T-cell (primary cell): Measurements from ENCODE around the gene UBE2C. TPM values are rescaled to one million over a fixed set of nuclear protein-coding genes. Genes with fewer than 3 reads are reported as not detected.

ENCODE experiments used
- ATAC-seq, 4 experiments: fragments of 200-7000 bp in 3 of 4; fragments of 150-1000 bp in 1 of 4; cut with Tn5 transposase; replicated peaks in 1 of 4; 1 replicate in 3 of 4; 2 replicates in 1 of 4; pipeline ENCODE4 v1.10.0; 2021; ENCODE audit warnings: moderate library complexity in 3 of 4, mild to moderate bottlenecking in 2 of 4, moderate number of reproducible peaks in 1 of 4
- CTCF ChIA-PET, 2 donors: fragments of 300-600 bp; sonication (Branson Sonifier 250); formaldehyde crosslinking; loops; one replicate each; lab custom pipeline; 2022; ENCODE audit warnings: antibody characterized with exemption in 2 of 2; lab: Charles Lee
- POLR2A ChIA-PET, 2 donors: fragments of 300-600 bp; sonication (Branson Sonifier 250); formaldehyde crosslinking; loops; one replicate each; lab custom pipeline; 2022; ENCODE audit warnings: antibody characterized with exemption in 2 of 2; lab: Charles Lee
- DNase-seq, 35 experiments: peaks; one replicate each; pipeline versions ENCODE4 v3.0.0 to v3.0.0-alpha.2; 2013 to 2023
- H3K27ac ChIP-seq: one replicate; pipeline ENCODE4 v1.5.1; 2013; ENCODE audit warnings: low read length
- H3K27me3 ChIP-seq, 2 experiments: replicated peaks in 1 of 2; 1 replicate in 1 of 2; 2 replicates in 1 of 2; pipeline versions ENCODE4 v1.6.1 to v1.7.0; 2013; ENCODE audit warnings: low read length in 1 of 2, mixed read lengths in 1 of 2; ENCODE audit not compliant: control insufficient read depth in 2 of 2, insufficient read depth in 2 of 2; ENCODE audit errors: extremely low read depth in 1 of 2
- H3K36me3 ChIP-seq, 2 donors: 1 replicate in 1 of 2; 2 replicates in 1 of 2; pipeline versions ENCODE4 v1.6.1 to v1.7.0; 2013; ENCODE audit warnings: low read length in 1 of 2; ENCODE audit not compliant: control insufficient read depth in 2 of 2, insufficient read depth in 1 of 2; ENCODE audit errors: extremely low read depth in 1 of 2
- H3K4me1 ChIP-seq, 2 experiments: 1 replicate in 1 of 2; 2 replicates in 1 of 2; pipeline versions ENCODE4 v1.6.1 to v1.7.0; 2013; ENCODE audit warnings: low read length in 2 of 2, mixed read lengths in 1 of 2; ENCODE audit not compliant: insufficient read depth in 2 of 2, control insufficient read depth in 1 of 2; ENCODE audit errors: extremely low read depth in 1 of 2
- H3K4me3 ChIP-seq, 2 donors: 1 replicate in 1 of 2; 2 replicates in 1 of 2; pipeline versions ENCODE4 v1.5.1 to v1.7.0; 2013; ENCODE audit warnings: mild to moderate bottlenecking in 2 of 2, low read length in 1 of 2, moderate library complexity in 1 of 2; ENCODE audit not compliant: control insufficient read depth in 1 of 2; ENCODE audit errors: extremely low read depth in 1 of 2
- H3K9me3 ChIP-seq: 2 replicates; pipeline ENCODE4 v1.7.0; 2013
- H3K27ac Mint-ChIP-seq, 2 donors: one replicate each; pipeline ENCODE4 v1.8.0; 2020 to 2021; ENCODE audit warnings: mild to moderate bottlenecking in 2 of 2, mixed read lengths in 2 of 2
- H3K27me3 Mint-ChIP-seq, 2 donors: one replicate each; pipeline ENCODE4 v1.8.0; 2021 to 2022; ENCODE audit warnings: mixed read lengths in 2 of 2
- H3K36me3 Mint-ChIP-seq: one replicate; pipeline ENCODE4 v1.8.0; 2021; ENCODE audit warnings: mixed read lengths
- H3K4me1 Mint-ChIP-seq, 3 donors: one replicate each; pipeline ENCODE4 v1.8.0; 2020 to 2022; ENCODE audit warnings: mixed read lengths in 3 of 3, mild to moderate bottlenecking in 1 of 3
- H3K4me3 Mint-ChIP-seq, 3 donors: one replicate each; pipeline ENCODE4 v1.8.0; 2020 to 2022; ENCODE audit warnings: mild to moderate bottlenecking in 3 of 3, mixed read lengths in 3 of 3, moderate library complexity in 3 of 3
- H3K9me3 Mint-ChIP-seq, 3 donors: one replicate each; pipeline ENCODE4 v1.8.0; 2020 to 2022; ENCODE audit warnings: mixed read lengths in 3 of 3
- WGBS: methylation state at CpG from one replicate; pipeline ENCODE4 v1.1.5; 2013; ENCODE audit warnings: missing lambda C conversion rate; ENCODE audit not compliant: insufficient coverage; 5-methylcytosine and 5-hydroxymethylcytosine counted together
- total RNA-seq, 35 experiments: library from RNA in 6 of 35; stranded (reverse) in 6 of 35; fragments of 120-200 nt in 1 of 35; gene quantifications; one replicate each; pipeline versions ENCODE4 v1.2.1 to v1.2.4 and lab custom pipeline; 2013 to 2026

The UBE2C gene
- total RNA-seq, 5 donors from 2014 or later (not counting 1 experiment from before 2014, with no cell fraction given) = 0.44 to 2.4 (median 1.2) TPM

- CTCF ChIA-PET = interaction anchor here in 1 of 2 donors (0.6 kb wide), 1 partner anchor 37 kb away, joined by 4 read pairs; no protein-coding TSS in a partner anchor
- peaks cover 4 to 18% of the 10 kb centered on the region in 2 experiments for H3K4me1 ChIP-seq
- Mint-ChIP-seq H3K4me1 (peaks cover 13 to 20% (median 13%) of the 10 kb centered on the region in 3 donors), H3K4me3 (peak within 1 kb of the TSS; percentile 71 to 89 (median 79)), H3K9me3 (no peaks in the 10 kb centered on the region), H3K36me3 (no peaks in the 10 kb centered on the region), H3K27me3 (no peaks in the 10 kb centered on the region), H3K27ac (peak within 1 kb of the TSS; percentile 58 to 76)
- POLR2A ChIA-PET = no interaction called here
- H3K27ac ChIP-seq = no peak within 1 kb of the TSS
- H3K27me3 ChIP-seq = peaks cover 0 to 5% of the 10 kb centered on the region in 2 experiments
- ATAC-seq (peak; percentile 71 to 83 (median 74)), DNase-seq (peak in 10 of 35 experiments; percentile 11 to 40 (median 24))
- no peaks in the 10 kb centered on the region for H3K9me3 ChIP-seq
- 8% methylated on average over 28 of the region's 35 CpGs for WGBS
- H3K4me3 ChIP-seq = peak within 1 kb of the TSS; percentile 67 to 72
- H3K36me3 ChIP-seq = no peaks in the 10 kb centered on the region
These were observed 20.8 kb downstream of the UBE2C start, which contains the start of gene SNX21 for GRCh38 chr20:45833030-45833882. Gene SNX21, plus strand, starts transcription at chr20:45833799. Its CDS starts 121 bp downstream, at chr20:45833920.

- H3K27ac ChIP-seq = no peak overlapping the region
- H3K36me3 Mint-ChIP-seq = no peaks in the 10 kb centered on the region
- POLR2A ChIA-PET = no interaction called here
- peaks cover 13 to 20% (median 13%) of the 10 kb centered on the region in 3 donors for H3K4me1 Mint-ChIP-seq
- peaks cover 4 to 18% of the 10 kb centered on the region in 2 experiments for H3K4me1 ChIP-seq
- H3K9me3 ChIP-seq = no peaks in the 10 kb centered on the region
- H3K27ac Mint-ChIP-seq = peak overlapping the region in 1 of 2 donors; percentile 6
- H3K9me3 Mint-ChIP-seq = no peaks in the 10 kb centered on the region
- peak overlapping the region; percentile 71 to 89 (median 79) for H3K4me3 Mint-ChIP-seq
- DNase-seq = peak in 18 of 35 experiments; percentile 14 to 58 (median 34)
- no peaks in the 10 kb centered on the region for H3K27me3 ChIP-seq
- ATAC-seq = peak; percentile 73 to 77 (median 74)
- no peaks in the 10 kb centered on the region for H3K36me3 ChIP-seq
- no peaks in the 10 kb centered on the region for H3K27me3 Mint-ChIP-seq
- WGBS = 10% methylated on average over 69 of the region's 71 CpGs
- H3K4me3 ChIP-seq = peak overlapping the region; percentile 67 to 72
- CTCF ChIA-PET = no interaction called here
These were observed 21.7 kb downstream of the UBE2C start for GRCh38 chr20:45833883-45834796.

- no peak overlapping the region for H3K27ac ChIP-seq
- H3K27me3 ChIP-seq = no peaks in the 10 kb centered on the region
- Mint-ChIP-seq H3K27ac (peak overlapping the region in 1 of 2 donors; percentile 6), H3K9me3 (no peaks in the 10 kb centered on the region), H3K4me3 (peak overlapping the region; percentile 66 to 89 (median 67)), H3K4me1 (peaks cover 13 to 20% (median 13%) of the 10 kb centered on the region in 3 donors), H3K36me3 (no peaks in the 10 kb centered on the region), H3K27me3 (no peaks in the 10 kb centered on the region)
- no peaks in the 10 kb centered on the region for H3K36me3 ChIP-seq
- ATAC-seq (no peak), DNase-seq (no peak)
- peaks cover 4 to 18% of the 10 kb centered on the region in 2 experiments for H3K4me1 ChIP-seq
- H3K9me3 ChIP-seq = no peaks in the 10 kb centered on the region
- H3K4me3 ChIP-seq = no peak overlapping the region
- WGBS = 95% methylated on average over 13 of the region's 14 CpGs
- POLR2A ChIA-PET = no interaction called here
- CTCF ChIA-PET = no interaction called here
These were observed 22.3 kb downstream of the UBE2C start for GRCh38 chr20:45834797-45835161.

- peaks cover 13 to 20% (median 13%) of the 10 kb centered on the region in 3 donors for H3K4me1 Mint-ChIP-seq
- ChIA-PET POLR2A (no interaction called here), CTCF (no interaction called here)
- H3K4me3 Mint-ChIP-seq = peak overlapping the region; percentile 31 to 89 (median 66)
- no peak overlapping the region for H3K27ac Mint-ChIP-seq
- Histone ChIP-seq H3K36me3 (no peaks in the 10 kb centered on the region), H3K27me3 (no peaks in the 10 kb centered on the region), H3K9me3 (no peaks in the 10 kb centered on the region), H3K4me1 (peaks cover 4 to 18% of the 10 kb centered on the region in 2 experiments), H3K27ac (no peak overlapping the region), H3K4me3 (no peak overlapping the region)
- ATAC-seq (no peak), DNase-seq (no peak)
- no CpG with 5 or more reads among the region's 3 CpGs for WGBS
- H3K9me3 Mint-ChIP-seq = no peaks in the 10 kb centered on the region
- no peaks in the 10 kb centered on the region for H3K27me3 Mint-ChIP-seq
- H3K36me3 Mint-ChIP-seq = no peaks in the 10 kb centered on the region
These were observed 22.9 kb downstream of the UBE2C start for GRCh38 chr20:45835329-45835765.

GRCh38 chr20:45835825-45836224 is 23.4 kb downstream of the UBE2C start:
- no peaks in the 10 kb centered on the region for H3K9me3 ChIP-seq
- H3K27me3 Mint-ChIP-seq = no peaks in the 10 kb centered on the region
- peaks cover 13 to 20% (median 13%) of the 10 kb centered on the region in 3 donors for H3K4me1 Mint-ChIP-seq
- CTCF ChIA-PET = no interaction called here
- no peak for ATAC-seq
- POLR2A ChIA-PET = no interaction called here
- no peak overlapping the region for H3K27ac ChIP-seq
- no peaks in the 10 kb centered on the region for H3K27me3 ChIP-seq
- DNase-seq = no peak
- no peaks in the 10 kb centered on the region for H3K36me3 Mint-ChIP-seq
- peak overlapping the region in 1 of 2 donors; percentile 23 for H3K27ac Mint-ChIP-seq
- H3K4me1 ChIP-seq = peaks cover 4 to 18% of the 10 kb centered on the region in 2 experiments
- H3K9me3 Mint-ChIP-seq = no peaks in the 10 kb centered on the region
- H3K36me3 ChIP-seq = no peaks in the 10 kb centered on the region
- peak overlapping the region; percentile 18 to 89 (median 31) for H3K4me3 Mint-ChIP-seq
- H3K4me3 ChIP-seq = no peak overlapping the region
- WGBS = 100% methylated on average over 1 of the region's 5 CpGs

GRCh38 chr20:45836841-45837240 is 24.4 kb downstream of the UBE2C start:
- WGBS = 100% methylated on average over 1 of the region's 1 CpG
- DNase-seq (no peak), ATAC-seq (no peak)
- Histone ChIP-seq H3K4me1 (peaks cover 4 to 18% of the 10 kb centered on the region in 2 experiments), H3K36me3 (peaks cover 0 to 6% of the 10 kb centered on the region in 2 donors), H3K27ac (no peak overlapping the region), H3K9me3 (no peaks in the 10 kb centered on the region), H3K27me3 (no peaks in the 10 kb centered on the region), H3K4me3 (no peak overlapping the region)
- H3K4me3 Mint-ChIP-seq = no peak overlapping the region
- no peaks in the 10 kb centered on the region for H3K27me3 Mint-ChIP-seq
- no peaks in the 10 kb centered on the region for H3K9me3 Mint-ChIP-seq
- ChIA-PET POLR2A (no interaction called here), CTCF (no interaction called here)
- H3K36me3 Mint-ChIP-seq = no peaks in the 10 kb centered on the region
- H3K27ac Mint-ChIP-seq = no peak overlapping the region
- peaks cover 13 to 20% (median 13%) of the 10 kb centered on the region in 3 donors for H3K4me1 Mint-ChIP-seq
